Liver (tissue), 3 donors: Measurements from ENCODE around the gene SYNPO2.
"Not testable (repeated sequence)": the region's sequence is repeated elsewhere in the genome, so short reads cannot be mapped to it uniquely, and the experiment has no call there.

ENCODE experiments used
- CTCF ChIP-seq: fragments of 150-350 bp; IDR thresholded peaks from 2 replicates; pipeline ENCODE4 v1.5.1; 2017; ENCODE audit warnings: improper control_type of control experiment, low read depth, low read length; ENCODE audit not compliant: missing input control
- MAX ChIP-seq: IDR thresholded peaks from 2 replicates; pipeline ENCODE4 v1.6.1; 2016; ENCODE audit warnings: antibody characterized with exemption
- REST ChIP-seq: IDR thresholded peaks from 2 replicates; pipeline ENCODE4 v1.6.1; 2016; ENCODE audit warnings: antibody characterized with exemption, mild to moderate bottlenecking
- TAF1 ChIP-seq: conservative IDR thresholded peaks from 2 replicates; pipeline ENCODE4 v1.6.1; 2016; ENCODE audit warnings: antibody characterized with exemption, mild to moderate bottlenecking
- YY1 ChIP-seq: IDR thresholded peaks from 2 replicates; pipeline ENCODE4 v1.6.1; 2016; ENCODE audit warnings: antibody characterized with exemption, mild to moderate bottlenecking
- ZBTB33 ChIP-seq: IDR thresholded peaks from 2 replicates; pipeline ENCODE4 v1.6.1; 2016; ENCODE audit warnings: antibody characterized with exemption
- donor health status: healthy.
- donor health status: healthy.

GRCh38 chr4:119022520-119022919 lies 133.9 kb downstream of the SYNPO2 start:
- not testable (repeated sequence) for TF ChIP-seq REST, CTCF, MAX, TAF1, YY1, ZBTB33
